GM21619 (cell line): ENCODE measurements around the gene SLC4A8.
"Not testable (repeated sequence)": the region's sequence is repeated elsewhere in the genome, so short reads cannot be mapped to it uniquely, and the experiment has no call there.

Source experiments
- ATAC-seq: cut with Tn5 transposase; IDR thresholded peaks from one replicate; pipeline ENCODE4 v1.9.1; 2021; ENCODE audit not compliant: unreplicated experiment

The SLC4A8 gene

DNA sequence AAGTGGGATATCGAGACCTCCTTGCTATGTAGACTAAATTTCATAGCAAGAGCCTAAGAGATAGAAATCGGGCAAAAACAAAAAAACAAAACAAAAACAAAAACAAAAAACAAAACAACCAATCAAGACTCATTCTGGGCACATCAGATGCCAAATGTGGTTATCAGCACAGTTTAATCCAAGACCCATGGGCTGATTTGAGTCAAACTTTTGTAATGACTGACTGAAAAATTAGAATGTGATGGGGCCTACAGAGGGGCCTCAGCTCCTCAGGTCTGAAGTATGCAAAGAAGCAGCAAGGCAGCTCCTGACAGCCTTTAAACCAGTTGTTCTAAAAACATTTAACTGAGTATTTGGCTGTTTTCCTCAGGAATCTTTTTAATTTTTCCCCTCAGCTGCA, 49.3 kb downstream of the SLC4A8 start:
- no peak for ATAC-seq

GRCh38 chr12:51475543-51475942, 50.9 kb downstream of the SLC4A8 start:
- no peak for ATAC-seq

DNA sequence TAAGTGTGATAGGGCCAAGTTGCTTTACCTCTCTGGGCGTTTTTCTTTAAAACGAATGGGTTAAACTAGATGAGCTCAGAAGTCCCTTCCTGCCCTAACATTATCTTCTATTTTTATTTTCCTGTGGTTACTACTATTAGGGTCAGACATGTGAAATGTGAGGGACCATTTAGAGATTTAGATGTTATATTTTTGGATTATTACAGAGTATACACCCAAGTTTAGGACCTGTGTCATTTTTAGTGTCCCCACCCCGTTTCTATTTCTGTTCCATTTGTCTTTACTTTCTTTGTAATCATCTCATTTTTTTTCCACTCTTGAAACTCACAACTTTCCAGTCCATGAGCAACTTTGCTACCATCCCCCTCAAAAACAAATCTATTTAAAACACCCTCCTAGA, 56.3 kb downstream of the SLC4A8 start:
- peak; percentile 48 for ATAC-seq

DNA sequence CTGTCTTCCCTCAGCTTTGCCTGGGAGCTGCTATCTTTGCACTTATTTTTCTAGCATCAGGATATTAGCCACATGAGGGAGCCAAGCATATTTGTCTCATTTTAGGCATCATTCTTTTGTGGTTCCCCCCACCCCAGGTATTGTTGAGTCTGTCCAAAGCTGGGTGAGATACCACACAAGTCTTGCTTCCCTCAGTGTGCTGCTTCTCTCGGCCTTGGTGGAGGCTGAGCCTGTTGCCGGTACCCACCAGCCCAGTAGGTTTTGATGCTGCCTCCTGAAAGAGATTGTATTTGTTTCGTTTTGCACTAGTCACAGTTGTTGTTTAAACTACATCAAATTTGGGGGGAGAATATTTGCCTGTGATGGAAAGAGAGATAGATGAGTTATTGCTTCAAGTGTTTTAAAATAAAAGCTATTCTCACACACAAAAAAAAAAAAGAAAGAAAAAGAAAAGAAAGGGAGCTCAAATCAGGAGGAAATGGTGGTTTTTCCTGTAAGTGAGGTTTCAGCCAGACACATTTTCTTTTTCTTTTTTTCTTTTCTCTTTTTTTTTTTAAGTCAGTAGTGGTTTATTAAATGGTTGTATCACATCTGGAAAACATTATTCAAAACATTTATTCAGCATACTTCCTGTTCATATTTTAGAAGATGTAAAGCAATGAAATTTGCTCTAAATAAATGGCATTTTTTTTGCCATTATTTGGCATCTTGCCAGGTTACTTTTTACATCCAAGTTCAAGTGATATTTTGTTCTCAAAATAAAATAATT, 58.5 kb downstream of the SLC4A8 start:
- no peak for ATAC-seq

- no peak for ATAC-seq
Observed at GRCh38 chr12:51484119-51484518, 59.5 kb downstream of the SLC4A8 start.

DNA sequence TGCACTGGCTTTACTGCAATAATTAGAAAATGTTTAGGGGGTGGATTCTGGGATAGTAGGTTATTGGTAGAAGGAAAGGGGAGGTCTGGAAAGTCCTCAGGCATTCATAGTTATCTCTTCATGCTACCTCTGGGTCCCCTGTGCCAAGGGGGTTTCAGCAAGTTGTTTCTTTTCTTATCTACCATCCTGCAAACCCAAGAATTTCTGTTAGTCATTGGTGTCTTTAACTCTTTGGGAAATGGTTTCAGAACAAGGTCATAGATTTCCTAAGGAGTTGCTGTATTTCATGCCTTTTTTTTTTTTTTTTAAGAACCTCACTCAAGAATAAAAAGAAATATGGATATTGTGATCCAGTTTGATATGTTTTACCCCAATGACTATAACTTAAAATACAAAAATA, 63.6 kb downstream of the SLC4A8 start:
- no peak for ATAC-seq

DNA sequence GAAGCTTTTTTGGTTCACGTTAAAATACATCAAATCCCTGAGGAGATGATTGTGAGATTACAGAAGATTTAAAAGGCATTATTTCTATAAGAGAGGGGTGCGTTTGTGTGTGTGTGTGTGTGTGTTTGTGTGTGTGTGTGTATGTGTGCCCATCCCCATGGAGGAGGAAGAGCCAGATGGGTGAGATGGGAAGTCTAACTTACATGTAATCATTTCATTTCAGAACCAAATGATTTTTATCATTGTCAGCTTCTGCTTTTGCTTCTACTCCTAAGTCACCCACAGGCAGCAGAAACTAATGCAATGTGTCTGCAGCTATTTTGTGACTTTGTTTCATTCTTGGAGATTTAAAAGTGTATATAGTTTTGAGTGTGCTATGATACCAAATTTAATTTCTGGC, 68.7 kb downstream of the SLC4A8 start:
- no peak for ATAC-seq

GRCh38 chr12:51496895-51497294, 72.3 kb downstream of the SLC4A8 start:
- no peak for ATAC-seq

DNA sequence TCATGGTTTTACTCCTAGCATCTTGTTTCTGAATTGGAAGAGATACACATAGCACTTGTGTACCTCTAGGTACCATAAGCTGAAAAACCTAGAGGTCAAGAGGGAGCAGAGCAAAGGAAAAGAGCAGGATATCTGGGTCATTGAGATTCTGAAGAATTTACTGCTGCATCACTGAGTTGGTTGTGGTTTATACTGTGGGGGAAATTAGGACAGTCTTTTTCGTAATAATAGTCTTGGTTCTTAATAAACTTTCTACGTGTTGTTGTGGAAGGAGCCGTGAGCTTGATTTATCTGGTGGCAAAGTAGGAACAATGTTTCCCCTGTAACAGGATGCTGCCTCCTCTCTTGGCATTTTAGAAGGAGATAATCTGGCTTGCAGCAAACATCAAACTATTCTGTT, 80.2 kb downstream of the SLC4A8 start:
- ATAC-seq, result no peak

DNA sequence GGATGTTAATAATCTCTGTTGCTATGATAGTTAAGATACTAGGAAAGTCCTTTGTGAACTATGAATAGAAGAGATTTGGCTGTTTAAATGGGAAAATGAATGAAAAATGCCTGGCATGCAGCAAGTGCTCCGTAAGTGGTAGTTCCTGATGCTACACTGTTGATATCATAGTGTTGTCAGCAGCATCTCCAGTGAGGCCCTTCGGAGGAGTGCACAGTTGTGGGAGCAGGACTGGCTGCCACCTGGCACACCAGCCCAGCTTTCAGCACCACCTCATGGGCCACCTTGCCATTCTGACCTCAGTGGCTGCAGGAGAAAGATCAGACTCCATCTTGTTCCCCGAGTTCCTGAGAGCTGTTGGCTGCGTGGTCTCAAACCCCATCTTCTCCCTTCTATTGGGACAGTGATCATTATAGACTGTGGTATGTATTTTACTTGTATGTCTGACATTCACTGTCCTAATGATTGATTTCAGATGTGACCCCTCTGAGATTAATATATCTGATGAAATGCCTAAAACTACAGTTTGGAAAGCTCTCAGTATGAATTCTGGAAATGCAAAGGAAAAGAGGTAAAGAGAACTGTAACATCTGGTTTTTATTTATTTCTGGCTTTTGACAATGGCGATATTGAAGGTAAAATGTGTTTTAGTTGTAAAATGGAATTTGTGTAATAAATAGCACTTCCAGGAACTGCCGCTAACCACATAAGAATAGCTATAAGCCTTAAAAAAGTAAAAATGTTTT, 80.9 kb downstream of the SLC4A8 start:
- ATAC-seq, result no peak

- no peak for ATAC-seq
Observed at GRCh38 chr12:51507178-51507577, 82.5 kb downstream of the SLC4A8 start.

- no peak for ATAC-seq
Observed at GRCh38 chr12:51508285-51508684, 83.7 kb downstream of the SLC4A8 start.

DNA sequence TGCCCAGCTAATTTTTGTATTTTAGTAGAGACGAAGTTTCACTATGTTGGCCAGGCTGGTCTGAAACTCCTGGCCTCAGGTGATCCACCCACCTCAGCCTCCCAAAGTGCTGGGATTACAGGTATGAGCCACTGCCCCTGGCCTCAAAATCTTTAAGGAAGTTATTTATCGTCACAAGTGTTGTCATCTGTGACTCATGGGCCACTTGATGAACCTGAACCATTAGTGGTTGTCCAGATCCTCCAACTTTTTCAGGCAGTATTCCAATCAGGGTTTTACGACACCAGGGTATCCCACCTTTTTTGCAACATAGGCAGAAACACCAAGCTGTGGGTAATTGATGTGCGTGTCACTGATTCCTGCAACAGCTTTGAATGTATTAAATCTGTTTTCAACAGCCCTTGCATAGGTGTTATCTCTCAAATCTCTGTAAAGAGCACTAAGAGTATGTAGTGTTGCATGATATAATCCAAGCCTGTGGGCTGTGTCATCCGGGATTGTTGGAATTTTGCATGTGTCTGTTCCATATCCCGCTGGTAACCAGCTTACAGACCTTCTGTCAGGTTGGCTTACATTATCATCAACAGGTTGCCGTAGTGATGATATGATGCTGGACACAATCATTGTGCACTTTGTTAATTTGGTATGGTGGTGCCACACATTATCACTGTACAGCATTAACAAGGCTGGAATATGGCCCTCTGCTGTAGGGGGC, 87.1 kb downstream of the SLC4A8 start:
- ATAC-seq, result no peak

DNA sequence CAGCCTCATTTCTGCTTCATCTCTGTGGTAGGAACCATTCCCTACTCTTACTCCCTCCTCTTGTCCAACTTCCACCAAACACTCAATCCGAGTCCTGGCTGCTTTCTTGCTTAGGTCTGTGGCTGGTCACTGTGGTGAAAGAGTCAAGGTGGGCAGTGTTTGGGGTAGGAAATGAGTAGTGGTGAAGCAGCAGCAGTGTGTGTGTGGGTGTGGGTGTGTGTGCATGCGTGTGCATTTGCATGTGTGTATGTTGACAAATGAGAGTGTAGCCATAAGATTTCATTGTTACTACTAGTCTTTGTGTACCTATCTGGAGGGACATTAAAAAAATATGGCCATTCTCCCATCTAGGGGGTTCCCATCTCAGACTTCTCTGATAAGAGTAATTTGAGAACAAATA, 87.8 kb downstream of the SLC4A8 start:
- ATAC-seq, result no peak

DNA sequence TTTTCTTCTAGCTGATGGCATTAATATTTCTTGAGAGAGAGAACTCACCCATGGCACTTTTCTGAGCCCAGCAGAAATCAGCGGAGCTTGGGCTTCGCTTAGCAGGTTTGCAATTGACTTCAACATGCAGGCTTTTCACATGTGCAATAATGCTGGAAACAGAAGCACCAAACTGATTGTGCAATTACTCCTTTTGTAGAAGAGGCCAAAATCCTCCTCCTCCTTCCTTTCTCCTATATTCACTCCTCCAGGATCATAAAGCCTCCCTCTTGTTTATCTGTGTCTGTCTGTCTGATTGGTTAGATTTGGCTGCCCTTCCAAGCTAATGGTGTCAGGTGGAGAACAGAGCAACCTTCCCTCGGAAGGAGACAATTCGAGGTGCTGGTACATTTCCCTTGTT, 90.4 kb downstream of the SLC4A8 start:
- ATAC-seq, result not testable (repeated sequence)

GRCh38 chr12:51517316-51517715, 92.7 kb downstream of the SLC4A8 start:
- no peak for ATAC-seq

DNA sequence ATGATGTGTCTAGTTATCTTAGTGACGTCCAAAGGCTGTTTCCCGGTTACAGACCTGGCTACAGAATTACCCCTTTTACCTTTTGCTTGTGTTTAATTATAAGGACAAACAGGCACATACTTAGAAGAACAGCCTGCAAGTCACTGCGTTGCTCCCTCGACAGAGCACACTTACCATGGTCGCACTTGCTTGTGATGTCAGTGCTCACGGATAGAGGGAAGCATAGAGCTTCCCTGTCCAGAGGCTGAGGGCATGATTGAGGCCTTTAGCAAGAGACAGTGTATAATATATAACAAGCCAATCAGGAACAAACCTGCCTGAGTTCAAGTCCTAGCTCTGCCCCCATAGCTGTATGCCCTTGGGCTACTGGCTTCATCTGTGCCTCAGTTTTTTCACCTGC, 93.2 kb downstream of the SLC4A8 start:
- ATAC-seq, result no peak

DNA sequence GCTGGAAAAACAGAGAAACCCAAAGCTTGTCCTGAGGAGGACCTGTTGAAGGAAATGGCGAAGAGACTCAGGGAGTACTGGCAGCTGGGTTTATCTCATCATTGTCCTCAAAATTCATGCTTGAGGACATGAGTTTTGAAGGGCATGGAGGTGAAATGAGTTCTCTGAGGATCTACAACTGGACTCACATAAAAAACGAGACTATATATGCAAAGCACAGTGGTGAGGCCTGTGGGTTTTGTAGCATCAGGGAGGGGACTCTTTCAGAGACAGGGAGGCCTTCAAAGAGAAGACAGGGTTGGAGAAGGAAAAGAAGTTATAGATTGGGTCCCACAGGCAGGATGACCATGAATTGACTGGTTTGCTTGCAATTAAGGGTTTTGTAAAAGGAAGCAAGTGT, 95.1 kb downstream of the SLC4A8 start:
- ATAC-seq, result no peak

- ATAC-seq, result no peak
Observed at GRCh38 chr12:51520576-51521325, 96.1 kb downstream of the SLC4A8 start.

DNA sequence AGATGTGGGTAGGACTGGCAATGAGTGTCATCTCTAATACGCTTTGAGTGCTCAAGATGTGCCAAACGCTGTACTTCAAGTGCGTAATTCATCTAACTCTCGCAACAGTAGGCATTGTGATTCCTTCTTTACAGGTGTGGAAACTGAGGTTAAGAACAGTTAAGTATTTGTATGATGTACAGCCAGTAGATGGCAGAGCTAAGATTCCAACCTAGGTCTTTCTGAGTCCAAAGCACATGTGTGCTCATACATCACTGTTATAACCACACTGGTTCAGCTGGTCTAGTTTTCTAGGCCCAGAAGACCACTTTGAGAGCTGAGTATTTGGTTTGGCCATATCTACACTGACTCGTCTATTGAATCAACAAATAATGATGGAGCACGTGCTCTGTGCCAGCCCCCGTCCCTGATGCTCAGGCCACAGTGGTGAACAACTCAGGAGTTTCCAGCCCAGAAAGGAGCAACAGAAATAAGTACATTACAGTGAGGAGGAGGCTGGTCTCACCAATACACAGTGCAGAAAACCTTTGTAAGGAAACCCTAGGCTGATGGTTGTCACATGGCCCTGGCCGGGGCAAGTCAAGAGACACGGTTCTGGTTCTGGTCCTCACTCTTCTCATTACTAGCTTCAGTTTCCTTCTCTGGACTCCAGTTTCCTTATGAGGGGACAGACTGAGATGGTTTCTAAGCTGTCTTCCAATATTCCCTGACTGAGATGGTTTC, 97.1 kb downstream of the SLC4A8 start:
- no peak for ATAC-seq

DNA sequence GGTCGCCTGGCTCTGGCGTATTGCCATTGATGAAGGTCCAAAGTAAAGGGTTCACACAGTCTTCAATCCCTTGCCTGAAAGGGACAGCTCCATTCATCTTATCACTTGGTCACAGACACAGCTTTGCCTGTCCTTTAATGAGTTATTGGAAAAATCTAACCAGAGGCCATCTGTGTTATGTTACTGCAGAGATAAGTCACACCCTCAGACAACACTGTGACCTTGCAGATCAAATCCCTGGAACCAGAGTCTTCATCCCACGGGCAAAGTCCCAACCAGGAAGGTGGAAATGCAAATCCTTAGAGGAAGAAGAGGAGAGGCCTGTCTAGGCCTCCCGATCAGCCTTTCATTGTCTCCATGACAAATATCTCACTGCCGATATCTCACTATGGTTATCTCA, 98.1 kb downstream of the SLC4A8 start:
- no peak for ATAC-seq
